Tibial nerve (tissue), 4 donors: ENCODE data around the gene TAS1R2.

Source experiments
- CTCF ChIP-seq, 5 experiments: fragments of 200-600 bp in 3 of 5; fragments of 450-650 bp in 2 of 5; sonication (generic) in 3 of 5; IDR thresholded peaks; one replicate each; pipeline ENCODE4 v1.5.1; 2016 to 2019; ENCODE audit warnings: antibody characterized with exemption in 5 of 5, mild to moderate bottlenecking in 3 of 5, moderate library complexity in 2 of 5
- EP300 ChIP-seq, 2 donors: sonication (generic); formaldehyde crosslinking; IDR thresholded peaks; one replicate each; pipeline ENCODE4 v1.6.1; 2017; ENCODE audit warnings: antibody characterized with exemption in 2 of 2, mild to moderate bottlenecking in 1 of 2

GRCh38 chr1:18861590-18861989 is 2.1 kb upstream of the TAS1R2 start:
- TF ChIP-seq CTCF (IDR thresholded peaks at IDR 0.05): no peak
- TF ChIP-seq EP300 (IDR thresholded peaks at IDR 0.05): no peak
